ENCODE results near the gene DPCD. TPM values are rescaled to one million over a fixed set of nuclear protein-coding genes. Genes with fewer than 3 reads are reported as not detected.

Gene DPCD
- total RNA-seq, 4 donors from 2014 or later, result 18.1 to 73.0 (median 37.3) TPM

- no peak overlapping the region for H3K27ac ChIP-seq
- H3K9me3 ChIP-seq, result no peaks in the 10 kb centered on the region
- no peak for TF ChIP-seq CTCF (IDR thresholded peaks at IDR 0.05)
- no peak for TF ChIP-seq POLR2A (IDR thresholded peaks at IDR 0.05)
- 78 to 80% methylated on average over 6 of the region's 6 CpGs for WGBS, 2 donors
- DNase-seq, result no peak
- no peaks in the 10 kb centered on the region for H3K4me1 ChIP-seq
- intact Hi-C loops (cut with DNase I), result no loop called here
- H3K4me3 ChIP-seq (replicated peaks in 1 of 3), result no peak overlapping the region
- H3K36me3 ChIP-seq, result peaks cover 10 to 22% of the 10 kb centered on the region in 2 donors
- no peaks in the 10 kb centered on the region for H3K27me3 ChIP-seq
These were observed 67.4 kb downstream of the DPCD start for GRCh38 chr10:101655570-101655969.

- Histone ChIP-seq H3K27ac (no peak overlapping the region), H3K4me3 (replicated peaks in 1 of 3) (no peak overlapping the region), H3K36me3 (peaks cover 18 to 20% of the 10 kb centered on the region in 2 donors), H3K9me3 (no peaks in the 10 kb centered on the region), H3K27me3 (no peaks in the 10 kb centered on the region), H3K4me1 (no peaks in the 10 kb centered on the region)
- WGBS, 2 donors, result 91 to 98% methylated on average over 2 of the region's 2 CpGs
- intact Hi-C loops (cut with DNase I), result no loop called here
- TF ChIP-seq POLR2A (IDR thresholded peaks at IDR 0.05), result no peak
- no peak for TF ChIP-seq CTCF (IDR thresholded peaks at IDR 0.05)
- DNase-seq, result no peak
These were observed 68.8 kb downstream of the DPCD start for GRCh38 chr10:101656890-101657289.

- intact Hi-C loops (cut with DNase I), result no loop called here
- DNase-seq, result no peak
- H3K27ac ChIP-seq, result no peak overlapping the region
- TF ChIP-seq POLR2A (IDR thresholded peaks at IDR 0.05) (no peak), CTCF (IDR thresholded peaks at IDR 0.05) (no peak)
- H3K27me3 ChIP-seq, result no peaks in the 10 kb centered on the region
- peaks cover 33 to 39% of the 10 kb centered on the region in 2 donors for H3K36me3 ChIP-seq
- H3K4me3 ChIP-seq (replicated peaks in 1 of 3), result no peak overlapping the region
- H3K9me3 ChIP-seq, result no peaks in the 10 kb centered on the region
- 82 to 90% methylated on average over 5 of the region's 5 CpGs for WGBS, 2 donors
- no peaks in the 10 kb centered on the region for H3K4me1 ChIP-seq
These were observed 70.9 kb downstream of the DPCD start for GRCh38 chr10:101658975-101659374.

Small RNA genes lying within 50 kb of the gene (microRNA-seq; reads per million reads assigned to microRNA genes)
- gene MIR3158-1 (not detected), gene MIR3158-2 (not detected)

Small RNA genes lying within 50 kb of the gene (small RNA-seq; reads per million reads assigned to genes)
- gene MIR3158-1 (not detected), gene RNU6-1165P (not detected)

Other genes starting within 250 kb of the DPCD start
- gene BTRC, start 234.2 kb upstream of the DPCD start, total RNA-seq, result 10 to 100 TPM; 14.5 to 70.4 (median 22.7) TPM
- 10 to 100 TPM; 26.2 to 34.9 (median 33.1) TPM for gene POLL, start 64 bp upstream of the DPCD start, total RNA-seq
- 10 to 100 TPM; 59.5 to 94.2 (median 72.2) TPM for gene FBXW4, start 106.8 kb downstream of the DPCD start, total RNA-seq
- not detected for gene FGF8, start 187.8 kb downstream of the DPCD start, total RNA-seq
- gene NPM3, start 195.1 kb downstream of the DPCD start, total RNA-seq, result 10 to 100 TPM in 3 of 4 donors, 1 to 10 TPM in 1; 9.0 to 27.3 (median 20.7) TPM
- 100 to 1,000 TPM; 114 to 205 (median 157) TPM for gene OGA, start 230.1 kb downstream of the DPCD start, total RNA-seq